ENCODE results near the gene UNC80.

DNA sequence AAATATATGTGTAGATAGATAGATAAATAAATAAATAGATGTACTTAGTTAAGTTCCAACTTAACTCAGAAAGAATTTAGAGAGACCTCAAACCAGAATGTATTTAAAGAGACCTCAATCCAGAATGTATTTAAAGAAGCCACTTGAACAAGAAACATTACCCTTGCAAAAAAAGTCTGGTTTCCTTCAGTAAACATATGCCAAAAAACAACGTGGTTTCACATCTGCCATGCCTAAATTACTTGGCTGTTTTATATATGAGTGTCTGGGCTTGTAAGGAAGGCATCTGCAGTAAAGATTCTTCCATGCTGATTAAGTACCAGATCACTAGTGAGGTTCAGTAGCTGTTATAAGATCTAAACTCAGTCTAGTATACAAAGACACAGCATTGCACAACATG, 201.7 kb downstream of the UNC80 start:
- TF ChIP-seq, protein P1, sequence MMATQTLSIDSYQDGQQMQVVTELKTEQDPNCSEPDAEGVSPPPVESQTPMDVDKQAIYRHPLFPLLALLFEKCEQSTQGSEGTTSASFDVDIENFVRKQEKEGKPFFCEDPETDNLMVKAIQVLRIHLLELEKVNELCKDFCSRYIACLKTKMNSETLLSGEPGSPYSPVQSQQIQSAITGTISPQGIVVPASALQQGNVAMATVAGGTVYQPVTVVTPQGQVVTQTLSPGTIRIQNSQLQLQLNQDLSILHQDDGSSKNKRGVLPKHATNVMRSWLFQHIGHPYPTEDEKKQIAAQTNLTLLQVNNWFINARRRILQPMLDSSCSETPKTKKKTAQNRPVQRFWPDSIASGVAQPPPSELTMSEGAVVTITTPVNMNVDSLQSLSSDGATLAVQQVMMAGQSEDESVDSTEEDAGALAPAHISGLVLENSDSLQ (IDR thresholded peaks at IDR 0.05): no peak
- TF ChIP-seq FOXK2 (IDR thresholded peaks at IDR 0.05): no peak
- TF ChIP-seq ELF4 (IDR thresholded peaks at IDR 0.05): no peak
- no peak for TF ChIP-seq NFRKB (IDR thresholded peaks at IDR 0.05)
- TF ChIP-seq TARDBP (IDR thresholded peaks at IDR 0.05): no peak
- TF ChIP-seq FOXM1 (IDR thresholded peaks at IDR 0.05; ENCODE audit: borderline replicate concordance): no peak
- no peak for TF ChIP-seq ARNT (IDR thresholded peaks at IDR 0.05)
- no peak for TF ChIP-seq SP1 (IDR thresholded peaks at IDR 0.05)
- TF ChIP-seq SUZ12 (IDR thresholded peaks at IDR 0.05): no peak
- TF ChIP-seq BHLHE40 (IDR thresholded peaks at IDR 0.05; ENCODE audit: borderline replicate concordance): no peak
- TF ChIP-seq FOXA1 (IDR thresholded peaks at IDR 0.05): no peak
- no peak for TF ChIP-seq CTBP1 (IDR thresholded peaks at IDR 0.05; ENCODE audit: borderline replicate concordance)

Data from HEK293T (cell line).